Measurements from ENCODE around the gene RPS3.

- no peak for TF ChIP-seq MAX (IDR thresholded peaks at IDR 0.05; ENCODE audit: low read depth)
- no peak for TF ChIP-seq GATA2 (CRISPR knock-in tag; IDR thresholded peaks at IDR 0.05)
- no peak for TF ChIP-seq CTCF (IDR thresholded peaks at IDR 0.05)
- no peak for TF ChIP-seq ELF1 (IDR thresholded peaks at IDR 0.05)
- no peak for TF ChIP-seq EZH2phosphoT487 (IDR thresholded peaks at IDR 0.05; ENCODE audit: borderline replicate concordance, low read depth)
Measured at GRCh38 chr11:75389925-75390324, 9.4 kb upstream of the RPS3 start.
